Cardiac fibroblast (primary cell): ENCODE results near the gene VEGFB.

Experiments used
- DNase-seq, 2 donors: peaks; one replicate each; pipeline versions ENCODE4 v3.0.0 to v3.0.0-alpha.2; 2010; ENCODE audit warnings: low read depth in 2 of 2
- H3K4me3 ChIP-seq, 2 donors: replicated peaks in 1 of 2; 1 replicate in 1 of 2; 2 replicates in 1 of 2; pipeline ENCODE4 v1.5.1; 2011; ENCODE audit warnings: low read depth in 2 of 2, low read length in 2 of 2, mild to moderate bottlenecking in 2 of 2, moderate library complexity in 1 of 2
- CTCF ChIP-seq: IDR thresholded peaks from one replicate; pipeline ENCODE4 v1.5.1; 2011; ENCODE audit warnings: low read depth, mild to moderate bottlenecking, low read length, inconsistent platforms

Gene VEGFB

GRCh38 chr11:64210301-64211020, 23.9 kb upstream of the VEGFB start:
- TF ChIP-seq CTCF, result no peak
- no peak overlapping the region for H3K4me3 ChIP-seq
- no peak for DNase-seq

GRCh38 chr11:64211181-64211872, 23.1 kb upstream of the VEGFB start:
- no peak for DNase-seq
- H3K4me3 ChIP-seq, result no peak overlapping the region
- TF ChIP-seq CTCF, result no peak

DNA sequence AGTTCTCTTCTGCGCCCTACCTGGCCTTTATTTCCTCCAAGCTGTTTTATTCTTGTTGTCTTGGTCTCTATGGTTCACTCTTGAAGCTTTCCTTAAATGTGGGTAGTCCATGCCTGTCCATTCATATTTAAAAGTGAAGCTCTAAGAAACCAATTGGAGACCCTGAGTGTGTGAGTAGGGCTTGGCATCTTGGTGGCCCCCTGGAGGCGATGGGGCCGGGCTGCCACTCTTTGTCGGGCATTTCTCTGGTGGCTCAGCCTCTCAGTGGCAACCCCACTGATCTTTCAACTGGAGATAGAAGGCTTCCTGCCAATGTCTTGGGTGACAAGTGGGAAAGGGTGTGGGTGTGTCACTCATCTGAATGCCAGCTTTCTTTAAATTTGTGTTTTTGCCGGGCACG, 17.5 kb upstream of the VEGFB start:
- no peak overlapping the region for H3K4me3 ChIP-seq
- TF ChIP-seq CTCF, result no peak
- DNase-seq, result no peak

DNA sequence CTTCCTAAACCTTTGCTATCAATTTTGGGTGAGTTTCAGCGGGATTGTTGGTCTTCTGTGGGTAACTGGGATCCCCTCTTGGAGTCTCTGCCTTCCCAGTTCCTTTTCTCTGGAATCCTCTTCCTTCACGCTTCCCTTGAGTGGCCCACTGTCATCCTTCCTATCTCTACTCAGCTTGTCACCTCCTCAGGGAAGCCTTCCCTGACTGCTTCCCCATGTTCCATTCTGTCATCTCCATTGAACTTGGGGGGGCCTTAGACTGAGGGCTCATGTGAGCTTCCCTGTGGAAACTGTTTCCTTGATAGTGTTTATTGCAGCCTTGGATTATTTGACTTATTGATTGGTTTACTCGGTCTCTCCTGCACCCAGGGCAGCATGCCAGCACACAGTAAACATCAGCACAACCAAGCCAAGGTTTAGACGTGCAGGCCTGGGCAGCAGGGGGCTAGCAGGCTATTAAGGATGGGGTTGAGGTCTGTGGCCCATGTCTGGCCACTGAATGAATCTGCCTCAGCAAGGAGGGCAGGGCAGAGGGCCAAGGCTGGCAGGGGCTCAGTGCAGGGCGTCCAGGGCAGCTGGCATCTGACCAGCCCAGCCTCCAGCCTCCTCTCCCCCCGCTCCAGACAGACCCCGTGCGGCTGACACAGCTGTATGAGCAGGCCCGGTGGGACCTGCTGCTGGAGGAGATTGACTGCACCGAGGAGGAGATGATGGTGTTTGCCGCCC, 15.6 kb upstream of the VEGFB start:
- H3K4me3 ChIP-seq, result no peak overlapping the region
- no peak for TF ChIP-seq CTCF
- no peak for DNase-seq

DNA sequence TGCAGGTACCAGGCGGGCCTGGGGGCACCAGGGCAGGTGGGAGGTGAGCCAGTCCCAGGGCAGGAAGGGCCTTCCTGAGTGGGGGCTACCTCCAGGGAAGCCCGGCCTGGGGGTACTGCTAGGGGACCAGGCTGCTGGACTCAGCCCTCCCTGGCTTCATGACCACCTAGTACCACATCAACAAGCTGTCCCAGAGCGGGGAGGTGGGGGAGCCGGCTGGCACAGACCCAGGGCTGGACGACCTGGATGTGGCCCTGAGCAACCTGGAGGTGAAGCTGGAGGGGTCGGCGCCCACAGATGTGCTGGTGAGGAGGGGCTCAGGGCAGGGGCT, 15.1 kb upstream of the VEGFB start:
- TF ChIP-seq CTCF, result no peak
- no peak overlapping the region for H3K4me3 ChIP-seq
- no peak for DNase-seq

DNA sequence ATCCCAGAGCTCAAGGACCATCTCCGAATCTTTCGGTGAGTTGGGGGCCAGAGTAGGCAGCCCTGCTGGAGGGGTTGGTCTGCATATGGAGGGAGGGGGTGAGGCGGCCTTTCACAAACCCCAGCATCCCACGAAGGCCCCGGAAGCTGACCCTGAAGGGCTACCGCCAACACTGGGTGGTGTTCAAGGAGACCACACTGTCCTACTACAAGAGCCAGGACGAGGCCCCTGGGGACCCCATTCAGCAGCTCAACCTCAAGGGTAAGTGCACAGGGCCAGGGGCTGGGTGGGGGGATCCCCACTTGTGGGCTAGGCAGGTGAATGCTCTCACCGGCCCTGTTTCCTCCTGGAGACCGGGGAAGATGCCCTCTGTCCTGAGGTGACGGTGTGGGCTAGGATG, 14.6 kb upstream of the VEGFB start:
- no peak overlapping the region for H3K4me3 ChIP-seq
- no peak for TF ChIP-seq CTCF
- DNase-seq, result no peak
